Vagina (tissue), 2 donors: ENCODE data around the gene XPNPEP1.

Experiments used
- CTCF ChIP-seq, 3 experiments: fragments of 450-650 bp in 2 of 3; fragments of 200-600 bp in 1 of 3; sonication (generic) in 1 of 3; IDR thresholded peaks; one replicate each; pipeline ENCODE4 v1.5.1; 2017 to 2019; ENCODE audit warnings: antibody characterized with exemption in 3 of 3, mild to moderate bottlenecking in 2 of 3, moderate library complexity in 2 of 3
- POLR2A ChIP-seq, 2 donors: fragments of 450-650 bp; IDR thresholded peaks; one replicate each; pipeline ENCODE4 v1.6.1; 2017; ENCODE audit warnings: antibody characterized with exemption in 2 of 2, mild to moderate bottlenecking in 2 of 2, moderate library complexity in 2 of 2
- POLR2AphosphoS5 ChIP-seq, 2 donors: sonication (generic); formaldehyde crosslinking; IDR thresholded peaks; one replicate each; pipeline ENCODE4 v1.9.0; 2017; ENCODE audit warnings: antibody characterized with exemption in 2 of 2, mild to moderate bottlenecking in 2 of 2, low read depth in 1 of 2; ENCODE audit not compliant: insufficient read depth in 1 of 2

GRCh38 chr10:109920016-109920415, 3.3 kb downstream of the XPNPEP1 start:
- no peak for TF ChIP-seq POLR2A (IDR thresholded peaks at IDR 0.05)
- no peak for TF ChIP-seq POLR2AphosphoS5 (IDR thresholded peaks at IDR 0.05; ENCODE audit: insufficient read depth in 1 of 2, low read depth in 1 of 2)
- no peak for TF ChIP-seq CTCF (IDR thresholded peaks at IDR 0.05)
